Kidney epithelial cell (primary cell): ENCODE results near the gene EXOC8. TPM values are rescaled to one million over a fixed set of nuclear protein-coding genes. Genes with fewer than 3 reads are reported as not detected.

Experiments
- DNase-seq: peaks from one replicate; pipeline ENCODE4 v3.0.0-alpha.2; 2010; ENCODE audit warnings: low read depth
- H3K27me3 ChIP-seq: 2 replicates; pipeline ENCODE4 v1.6.0; 2011; ENCODE audit warnings: low read length; ENCODE audit not compliant: control insufficient read depth, insufficient read depth
- H3K36me3 ChIP-seq: 2 replicates; pipeline ENCODE4 v1.5.1; 2011; ENCODE audit warnings: low read length; ENCODE audit not compliant: control insufficient read depth, insufficient read depth
- H3K4me3 ChIP-seq: 2 replicates; pipeline ENCODE4 v1.5.1; 2011; ENCODE audit warnings: low read depth, mild to moderate bottlenecking, control low read depth, low read length
- total RNA-seq: library from RNA; depleted of rRNA; stranded (reverse); fragments of >200 nt; gene quantifications from 2 replicates; pipeline ENCODE4 v1.2.3, GENCODE V29; 2015
- TF ChIP-seq, protein P1 (sequence below): IDR thresholded peaks from 2 replicates; pipeline ENCODE4 v1.5.1; 2011; ENCODE audit warnings: mild to moderate bottlenecking, moderate library complexity, low read length, control low read depth, inconsistent platforms; ENCODE audit not compliant: insufficient read depth, poor library complexity, severe bottlenecking

Gene EXOC8
- total RNA-seq, 1 donor from 2014 or later, result 10.8 TPM

DNA sequence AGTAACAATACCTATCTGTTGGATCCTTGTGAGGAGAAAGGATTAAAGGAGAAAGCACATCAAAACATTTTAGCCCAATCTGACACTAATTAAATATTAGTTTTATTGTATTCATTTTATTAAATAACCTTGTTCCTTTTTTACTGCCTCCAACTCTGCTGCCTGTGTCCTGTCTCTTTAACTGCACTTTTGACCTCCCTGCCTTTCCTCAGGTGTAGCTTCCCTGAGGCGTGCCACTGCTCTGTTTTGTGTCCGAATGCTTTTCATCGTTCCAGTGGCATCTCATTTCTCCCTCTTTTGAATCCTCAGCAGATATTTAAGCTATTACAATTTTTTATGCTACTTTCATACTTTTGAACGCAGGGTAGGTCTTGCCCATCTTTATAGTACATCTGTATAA, 10.8 kb upstream of the EXOC8 start:
- Histone ChIP-seq H3K4me3 (no peak overlapping the region), H3K36me3 (no peaks in the 10 kb centered on the region), H3K27me3 (no peaks in the 10 kb centered on the region)
- TF ChIP-seq, protein P1, sequence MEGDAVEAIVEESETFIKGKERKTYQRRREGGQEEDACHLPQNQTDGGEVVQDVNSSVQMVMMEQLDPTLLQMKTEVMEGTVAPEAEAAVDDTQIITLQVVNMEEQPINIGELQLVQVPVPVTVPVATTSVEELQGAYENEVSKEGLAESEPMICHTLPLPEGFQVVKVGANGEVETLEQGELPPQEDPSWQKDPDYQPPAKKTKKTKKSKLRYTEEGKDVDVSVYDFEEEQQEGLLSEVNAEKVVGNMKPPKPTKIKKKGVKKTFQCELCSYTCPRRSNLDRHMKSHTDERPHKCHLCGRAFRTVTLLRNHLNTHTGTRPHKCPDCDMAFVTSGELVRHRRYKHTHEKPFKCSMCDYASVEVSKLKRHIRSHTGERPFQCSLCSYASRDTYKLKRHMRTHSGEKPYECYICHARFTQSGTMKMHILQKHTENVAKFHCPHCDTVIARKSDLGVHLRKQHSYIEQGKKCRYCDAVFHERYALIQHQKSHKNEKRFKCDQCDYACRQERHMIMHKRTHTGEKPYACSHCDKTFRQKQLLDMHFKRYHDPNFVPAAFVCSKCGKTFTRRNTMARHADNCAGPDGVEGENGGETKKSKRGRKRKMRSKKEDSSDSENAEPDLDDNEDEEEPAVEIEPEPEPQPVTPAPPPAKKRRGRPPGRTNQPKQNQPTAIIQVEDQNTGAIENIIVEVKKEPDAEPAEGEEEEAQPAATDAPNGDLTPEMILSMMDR, result no peak
- no peak for DNase-seq

DNA sequence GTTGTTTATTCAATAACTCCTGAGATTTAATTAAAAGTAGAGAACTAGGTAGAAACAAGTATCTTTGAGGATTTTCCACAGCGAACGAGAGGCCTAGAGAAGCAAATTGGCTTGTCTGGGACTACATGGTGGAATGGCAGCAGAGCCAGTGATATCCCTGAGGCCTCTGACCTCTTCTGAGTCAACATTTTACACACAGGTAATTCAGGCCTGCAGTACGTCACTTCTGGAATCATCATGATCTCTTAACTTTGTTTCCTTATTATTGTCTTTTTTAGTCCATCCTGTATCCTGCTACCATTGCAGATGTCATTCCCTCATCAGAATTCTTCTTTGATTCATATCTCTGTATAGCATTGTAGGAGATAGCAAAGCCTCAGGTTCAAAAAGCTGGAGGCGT, 10.3 kb upstream of the EXOC8 start:
- TF ChIP-seq, protein P1, result no peak
- H3K36me3 ChIP-seq, result no peaks in the 10 kb centered on the region
- no peak overlapping the region for H3K4me3 ChIP-seq
- no peaks in the 10 kb centered on the region for H3K27me3 ChIP-seq
- no peak for DNase-seq

DNA sequence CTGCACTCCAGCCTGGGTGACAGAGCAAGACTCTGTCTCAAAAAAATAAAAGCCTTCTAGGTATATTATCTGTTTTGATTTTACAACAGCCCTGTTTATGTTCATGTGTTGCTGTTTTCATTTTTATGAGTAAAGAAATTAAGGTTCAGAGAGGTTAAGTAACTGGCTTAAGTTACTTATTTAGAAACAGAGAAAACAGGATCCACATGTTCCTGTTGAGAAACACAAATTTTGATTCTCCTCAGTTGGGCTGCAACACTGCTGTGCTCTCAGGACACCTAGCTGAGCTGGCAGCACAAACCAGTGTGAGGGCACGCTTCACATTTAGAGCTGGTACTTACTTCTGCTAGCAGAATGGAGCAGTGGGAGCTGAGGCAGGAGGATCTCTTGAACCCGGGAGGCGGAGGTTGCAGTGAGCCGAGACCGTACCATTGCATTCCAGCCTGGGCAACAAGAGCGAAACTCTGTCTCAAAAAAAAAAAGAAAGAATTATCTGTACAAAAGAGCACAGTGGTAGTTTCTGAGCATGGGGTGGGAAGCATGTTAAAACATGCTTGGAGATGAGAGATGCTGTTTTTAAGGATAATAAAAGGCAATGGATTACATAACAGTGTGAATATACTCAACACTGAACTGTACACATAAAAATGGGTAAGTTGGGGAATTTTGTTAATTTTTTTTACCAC, 2.8 kb upstream of the EXOC8 start:
- Histone ChIP-seq H3K27me3 (no peaks in the 10 kb centered on the region), H3K36me3 (no peaks in the 10 kb centered on the region), H3K4me3 (no peak overlapping the region)
- TF ChIP-seq, protein P1, result no peak
- DNase-seq, result no peak

DNA sequence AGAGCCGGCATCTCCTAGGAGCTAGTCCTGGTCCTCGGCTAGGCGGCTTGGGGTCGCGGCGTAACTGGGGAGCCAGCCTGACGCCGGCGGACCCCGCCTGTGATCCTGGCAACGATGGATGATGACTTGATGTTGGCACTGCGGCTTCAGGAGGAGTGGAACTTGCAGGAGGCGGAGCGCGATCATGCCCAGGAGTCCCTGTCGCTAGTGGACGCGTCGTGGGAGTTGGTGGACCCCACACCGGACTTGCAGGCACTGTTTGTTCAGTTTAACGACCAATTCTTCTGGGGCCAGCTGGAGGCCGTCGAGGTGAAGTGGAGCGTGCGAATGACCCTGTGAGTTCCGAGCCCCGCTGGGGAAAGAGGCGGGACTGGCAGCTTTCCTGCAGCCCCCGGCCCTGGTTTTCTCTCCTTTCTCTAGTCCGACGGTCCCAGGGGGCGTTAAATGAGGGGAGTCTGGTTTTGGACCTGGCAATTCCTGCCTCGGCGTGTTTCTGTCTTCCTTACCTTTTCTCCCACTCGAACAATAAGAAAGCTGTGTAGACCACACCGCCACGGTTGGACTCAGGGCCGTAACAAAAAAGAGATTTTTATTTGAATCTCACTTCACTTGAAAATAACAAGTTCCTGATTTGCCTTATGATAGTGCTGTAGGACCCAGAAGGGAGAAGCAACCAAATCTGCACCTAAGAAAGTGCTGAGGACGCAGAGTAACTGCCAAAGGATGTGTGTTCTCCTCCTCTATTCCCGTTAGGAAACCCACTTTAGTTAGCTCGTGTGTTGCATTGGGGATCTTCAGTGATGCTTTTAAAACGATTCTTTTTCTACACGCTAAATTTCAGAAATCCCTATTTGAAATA, 847 bp upstream of the EXOC8 start, which contains the start of gene SPRTN:
Gene SPRTN (plus strand): TSS at position 24 of the 859 bp plus-strand sequence. CDS start 91 bp downstream, at position 115.
- Histone ChIP-seq H3K4me3 (peak within 1 kb of the TSS; percentile 93), H3K27me3 (no peaks in the 10 kb centered on the region), H3K36me3 (no peaks in the 10 kb centered on the region)
- DNase-seq, result no peak
- TF ChIP-seq, protein P1, result no peak

DNA sequence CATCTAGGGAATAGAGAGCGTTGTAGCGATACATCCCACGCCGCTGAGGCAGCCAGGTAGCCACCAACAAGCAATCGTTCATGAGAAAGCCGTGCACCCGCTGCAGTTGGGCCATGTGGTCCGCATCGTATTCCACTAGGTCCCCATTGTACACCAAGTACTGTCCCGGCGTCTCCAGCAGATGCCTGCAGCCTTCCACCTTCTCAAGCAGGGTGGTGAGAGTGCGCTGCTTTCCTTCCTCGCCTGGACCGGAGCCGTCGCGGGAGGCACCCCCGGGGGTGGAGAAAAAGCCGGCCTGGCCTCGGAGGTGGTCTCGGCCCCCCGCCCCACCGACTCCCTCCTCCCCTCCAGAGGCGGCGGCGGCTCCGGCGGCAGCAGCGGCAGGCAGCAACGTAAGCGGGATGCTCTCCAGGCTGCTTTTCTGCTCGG, 595 bp downstream of the EXOC8 start:
- H3K27me3 ChIP-seq, result no peaks in the 10 kb centered on the region

More for the DNA sequence above, 595 bp downstream of the EXOC8 start:
- TF ChIP-seq, protein P1, result no peak
- Histone ChIP-seq H3K36me3 (no peaks in the 10 kb centered on the region), H3K4me3 (peak overlapping the region; percentile 93)
- DNase-seq, result no peak
